Heart left ventricle (tissue), 16 donors: ENCODE measurements around the gene SLC35F3. TPM values are rescaled to one million over a fixed set of nuclear protein-coding genes. Genes with fewer than 3 reads are reported as not detected.

Experiments
- ATAC-seq, 4 donors: fragments of 200-7000 bp; cut with Tn5 transposase; one replicate each; pipeline ENCODE4 v1.9.1; 2020 to 2022; ENCODE audit warnings: moderate library complexity in 4 of 4, mild to moderate bottlenecking in 3 of 4, moderate number of reproducible peaks in 1 of 4
- DNase-seq, 5 donors: peaks; one replicate each; pipeline ENCODE4 v3.0.0-alpha.2; 2020
- H3K27ac ChIP-seq, 12 donors: fragments of 200-600 bp; sonication (generic) in 4 of 12; one replicate each; pipeline versions ENCODE4 v1.5.0 to v1.8.0; 2016 to 2022; ENCODE audit warnings: mild to moderate bottlenecking in 2 of 12
- H3K27me3 ChIP-seq, 9 donors: fragments of 200-600 bp; sonication (generic) in 2 of 9; one replicate each; pipeline versions ENCODE4 v1.5.1 to v1.8.0; 2016 to 2022; ENCODE audit warnings: mild to moderate bottlenecking in 3 of 9
- H3K36me3 ChIP-seq, 9 donors: fragments of 200-600 bp; sonication (generic) in 2 of 9; one replicate each; pipeline versions ENCODE4 v1.5.0 to v1.8.0; 2018 to 2022; ENCODE audit warnings: mild to moderate bottlenecking in 2 of 9
- H3K4me1 ChIP-seq, 12 donors: fragments of 200-600 bp; sonication (generic) in 4 of 12; one replicate each; pipeline versions ENCODE4 v1.5.0 to v1.8.0; 2016 to 2022; ENCODE audit warnings: mild to moderate bottlenecking in 3 of 12
- H3K4me3 ChIP-seq, 12 donors: fragments of 200-600 bp; sonication (generic) in 4 of 12; one replicate each; pipeline versions ENCODE4 v1.5.0 to v1.8.0; 2017 to 2022; ENCODE audit warnings: mild to moderate bottlenecking in 9 of 12, moderate library complexity in 4 of 12
- H3K9me3 ChIP-seq, 12 donors: fragments of 200-600 bp; sonication (generic) in 4 of 12; one replicate each; pipeline versions ENCODE4 v1.5.0 to v1.8.0; 2016 to 2022; ENCODE audit warnings: mild to moderate bottlenecking in 1 of 12
- POLR2A ChIP-seq, 2 donors: fragments of 450-650 bp; IDR thresholded peaks; one replicate each; pipeline ENCODE4 v1.6.1; 2017; ENCODE audit warnings: antibody characterized with exemption in 2 of 2, mild to moderate bottlenecking in 2 of 2, moderate library complexity in 2 of 2
- WGBS, 4 donors: extraction: QIAGEN DNeasy Blood & Tissue Kit in 2 of 4; methylation state at CpG; one replicate each; pipeline versions ENCODE4 v1.1.5 to v1.1.7; 2013 to 2018; 5-methylcytosine and 5-hydroxymethylcytosine counted together
- intact Hi-C, 10 donors: fragments of 100-400 bp; cut with DNase I; formaldehyde crosslinking; loops; one replicate each; pipeline versions ENCODE4 v1.11.1 to v1.14.2; 2022
- polyA plus RNA-seq, 2 donors: library from polyadenylated mRNA; stranded (reverse); fragments of 200-250 nt; gene quantifications; one replicate each; pipeline ENCODE4 v1.2.3, GENCODE V29; 2013
- total RNA-seq, 9 donors: library from RNA; depleted of rRNA in 2 of 9; stranded (reverse); fragments of >200 nt in 2 of 9; fragmentation: NEBNext Ultra II Directional in 3 of 9; extraction: Animal tissue kit (Norgen Biotek cat#: 25700) in 3 of 9; gene quantifications; one replicate each; pipeline versions ENCODE4 v1.1.0 to v1.2.4, GENCODE V29; 2016 to 2023
- TF ChIP-seq, protein P1 (sequence below), 12 donors: fragments of 200-600 bp; sonication (generic) in 4 of 12; IDR thresholded peaks; one replicate each; pipeline versions ENCODE4 v1.5.0 to v1.8.0; 2018 to 2022; ENCODE audit warnings: antibody characterized with exemption in 12 of 12, mild to moderate bottlenecking in 5 of 12
- donor health status: ischemic (EF 13 %, LVEDD 7.1; RV severe dilation, severe dysfunction).
- donor health status: healthy with polysubstance abuse.
- donor health status: DM: no; HTN: yes; CAD: no.
- donor health status: DM: no; HTN: no; CAD: no.
- donor health status: ischemic (EF 25% LVEDD 6.9; RV normal size, moderate dysfunction).
- donor health status: ischemic (EF 25% LVEDD 5.7; RV mildly dilated, moderate dysfunction).
- donor health status: healthy.
- donor health status: DM: yes; HTN: yes; CAD: no.
- donor health status: ischemic (EF 35%, LVEDD 5.7; RV mildly dilated, moderate dysfunction).
- donor health status: nonischemic (EF 11% LVEDD 7.7; RV severe dilation, severe dysfunction).
- donor health status: DM: yes; HTN: yes; CAD: no.
- donor health status: PGD.
- donor health status: ischemic (EF 29% LVEDD 5.4; RV normal size, mild dysfunction).
- donor health status: nonischemic (EF 23%, LVEDD 6.1; RV moderate dilation, normal function).

SLC35F3 gene
- total and polyA plus RNA-seq, 11 donors: 0.03 to 0.11 (median 0.11) TPM; not detected in 8

DNA sequence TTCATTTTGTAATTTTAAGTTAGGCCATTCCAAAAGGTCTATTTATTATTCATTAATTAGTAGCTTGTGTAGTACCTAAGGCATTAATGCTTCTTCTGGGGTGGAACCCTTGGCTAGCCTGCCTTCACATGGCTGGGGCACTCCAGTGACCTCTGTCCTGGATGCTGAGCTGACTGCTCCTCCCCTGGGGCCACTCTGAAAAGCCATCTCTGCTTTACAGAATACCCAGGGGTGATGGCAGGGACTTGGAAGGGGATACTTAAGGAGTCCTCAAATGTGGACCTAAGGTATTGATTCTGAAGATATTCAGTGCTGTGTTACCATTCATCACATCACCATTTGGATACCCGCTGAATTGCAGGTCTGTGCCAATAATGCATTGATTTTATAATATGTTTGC is 281.0 kb downstream of the SLC35F3 start:
- Histone ChIP-seq H3K4me1 (no peaks in the 10 kb centered on the region), H3K9me3 (peaks cover 0 to 14% (median 0%) of the 10 kb centered on the region in 12 donors), H3K4me3 (no peak overlapping the region), H3K27ac (no peak overlapping the region), H3K27me3 (peaks cover 0 to 26% (median 1%) of the 10 kb centered on the region in 9 donors), H3K36me3 (no peaks in the 10 kb centered on the region)
- TF ChIP-seq, protein P1, sequence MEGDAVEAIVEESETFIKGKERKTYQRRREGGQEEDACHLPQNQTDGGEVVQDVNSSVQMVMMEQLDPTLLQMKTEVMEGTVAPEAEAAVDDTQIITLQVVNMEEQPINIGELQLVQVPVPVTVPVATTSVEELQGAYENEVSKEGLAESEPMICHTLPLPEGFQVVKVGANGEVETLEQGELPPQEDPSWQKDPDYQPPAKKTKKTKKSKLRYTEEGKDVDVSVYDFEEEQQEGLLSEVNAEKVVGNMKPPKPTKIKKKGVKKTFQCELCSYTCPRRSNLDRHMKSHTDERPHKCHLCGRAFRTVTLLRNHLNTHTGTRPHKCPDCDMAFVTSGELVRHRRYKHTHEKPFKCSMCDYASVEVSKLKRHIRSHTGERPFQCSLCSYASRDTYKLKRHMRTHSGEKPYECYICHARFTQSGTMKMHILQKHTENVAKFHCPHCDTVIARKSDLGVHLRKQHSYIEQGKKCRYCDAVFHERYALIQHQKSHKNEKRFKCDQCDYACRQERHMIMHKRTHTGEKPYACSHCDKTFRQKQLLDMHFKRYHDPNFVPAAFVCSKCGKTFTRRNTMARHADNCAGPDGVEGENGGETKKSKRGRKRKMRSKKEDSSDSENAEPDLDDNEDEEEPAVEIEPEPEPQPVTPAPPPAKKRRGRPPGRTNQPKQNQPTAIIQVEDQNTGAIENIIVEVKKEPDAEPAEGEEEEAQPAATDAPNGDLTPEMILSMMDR (IDR thresholded peaks at IDR 0.05): no peak
- no peak for TF ChIP-seq POLR2A (IDR thresholded peaks at IDR 0.05)
- intact Hi-C loops: no loop called here
- ATAC-seq (no peak), DNase-seq (no peak)
- 85 to 100% (median 97%) methylated on average over 1 of the region's 1 CpG for WGBS, 4 donors

DNA sequence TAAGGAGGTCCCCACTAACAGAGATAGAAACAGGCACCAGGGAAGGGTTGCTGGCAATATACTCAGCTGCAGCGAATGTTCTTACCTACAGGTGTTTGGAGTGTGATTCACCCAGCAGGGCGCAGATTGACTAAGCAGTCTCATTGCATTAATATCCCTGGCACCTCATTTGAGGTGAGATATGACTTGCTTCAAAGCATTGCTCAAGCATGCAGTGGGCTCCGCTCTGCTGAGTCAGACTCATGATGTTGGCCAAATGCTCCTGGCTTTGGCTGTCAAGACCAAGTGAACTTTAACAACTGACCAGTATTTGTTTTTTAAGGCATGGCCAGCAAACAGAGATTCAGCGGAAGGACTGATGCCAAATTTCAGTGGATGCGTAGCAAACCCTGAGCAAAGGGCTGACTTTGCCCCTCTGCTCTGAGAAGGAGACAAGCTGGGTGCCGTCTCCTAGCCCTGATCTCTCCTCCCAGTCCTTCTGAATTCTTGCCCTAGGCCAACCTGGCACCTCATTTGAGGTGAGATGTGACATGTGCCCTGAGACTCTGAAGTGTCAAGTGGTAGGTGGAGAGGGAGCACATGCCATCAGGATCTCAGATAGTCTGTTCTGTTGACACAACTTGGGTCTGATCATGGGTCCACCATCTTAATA is 281.7 kb downstream of the SLC35F3 start:
- DNase-seq: no peak
- 77 to 84% (median 81%) methylated on average over 5 to 6 of the region's 6 CpGs for WGBS, 4 donors
- Histone ChIP-seq H3K9me3 (peaks cover 0 to 22% (median 0%) of the 10 kb centered on the region in 12 donors), H3K4me1 (no peaks in the 10 kb centered on the region), H3K36me3 (no peaks in the 10 kb centered on the region), H3K27ac (no peak overlapping the region), H3K4me3 (no peak overlapping the region), H3K27me3 (peaks cover 0 to 26% (median 0%) of the 10 kb centered on the region in 9 donors)
- intact Hi-C loops: no loop called here
- no peak for ATAC-seq
- TF ChIP-seq POLR2A (IDR thresholded peaks at IDR 0.05): no peak
- TF ChIP-seq, protein P1 (IDR thresholded peaks at IDR 0.05): no peak

DNA sequence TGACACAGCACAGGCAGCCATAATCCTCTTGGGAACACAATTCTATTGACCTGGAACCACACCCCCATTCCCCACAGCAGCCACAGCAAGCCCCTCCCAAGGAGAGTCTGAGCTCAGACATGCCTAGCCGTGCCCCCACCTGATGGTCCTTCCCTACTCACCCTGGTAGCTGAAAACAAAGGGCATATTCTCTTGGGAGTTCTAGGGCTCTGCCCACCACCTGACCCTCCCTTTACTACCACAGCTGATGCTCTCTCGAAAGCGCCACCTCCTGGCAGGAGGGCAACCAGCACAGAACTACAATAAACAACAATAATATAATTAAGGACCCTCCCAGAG is 283.9 kb downstream of the SLC35F3 start:
- intact Hi-C loops: no loop called here
- Histone ChIP-seq H3K4me1 (no peaks in the 10 kb centered on the region), H3K27ac (no peak overlapping the region), H3K4me3 (no peak overlapping the region), H3K27me3 (peaks cover 0 to 26% (median 0%) of the 10 kb centered on the region in 9 donors), H3K36me3 (no peaks in the 10 kb centered on the region), H3K9me3 (peaks cover 0 to 43% (median 4%) of the 10 kb centered on the region in 12 donors)
- 29 to 50% (median 38%) methylated on average over 3 of the region's 3 CpGs for WGBS, 4 donors
- TF ChIP-seq, protein P1 (IDR thresholded peaks at IDR 0.05): no peak
- TF ChIP-seq POLR2A (IDR thresholded peaks at IDR 0.05): no peak
- DNase-seq: no peak
- no peak for ATAC-seq

DNA sequence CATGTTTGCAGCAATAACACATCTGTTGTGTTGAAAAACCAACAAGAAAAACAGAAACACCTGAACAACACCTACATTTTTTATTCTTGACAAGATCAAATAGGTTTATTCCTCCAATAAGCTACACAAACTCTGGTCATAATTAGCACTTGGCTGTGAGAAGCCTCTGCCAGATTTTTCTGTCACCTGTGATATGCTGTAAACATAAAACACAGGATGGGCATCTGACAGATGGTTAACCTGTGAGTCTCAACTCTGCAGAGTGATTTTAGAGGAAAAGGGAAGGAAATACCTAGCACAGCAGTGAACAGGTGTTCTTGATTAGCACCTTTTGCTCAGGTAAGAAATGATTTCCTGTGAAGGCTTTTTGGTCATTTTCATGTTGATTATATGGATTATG is 293.4 kb downstream of the SLC35F3 start:
- H3K27me3 ChIP-seq: peaks cover 0 to 8% (median 0%) of the 10 kb centered on the region in 9 donors
- H3K4me3 ChIP-seq: no peak overlapping the region
- TF ChIP-seq, protein P1 (IDR thresholded peaks at IDR 0.05): no peak
- no peaks in the 10 kb centered on the region for H3K4me1 ChIP-seq
- H3K9me3 ChIP-seq: peaks cover 0 to 23% (median 5%) of the 10 kb centered on the region in 12 donors
- ATAC-seq (no peak), DNase-seq (no peak)
- no peak overlapping the region for H3K27ac ChIP-seq
- intact Hi-C loops: no loop called here
- H3K36me3 ChIP-seq: no peaks in the 10 kb centered on the region
